HEK293 (cell line): ENCODE results near the gene CCDC24.

ENCODE experiments used
- ZNF26 ChIP-seq: fragments of 450-650 bp; formaldehyde crosslinking; IDR thresholded peaks from 2 replicates; pipeline ENCODE4 v1.5.1; 2016; ENCODE audit warnings: missing biosample characterization, missing genetic modification characterization
- ZNF510 ChIP-seq: fragments of 450-650 bp; formaldehyde crosslinking; IDR thresholded peaks from 2 replicates; pipeline ENCODE4 v1.5.1; 2018; ENCODE audit warnings: mild to moderate bottlenecking, missing genetic modification characterization, missing biosample characterization; ENCODE audit not compliant: insufficient replicate concordance

GRCh38 chr1:43978551-43979260 lies 12.7 kb upstream of the CCDC24 start, which contains the start of gene B4GALT2:
- TF ChIP-seq ZNF510 (tag by site-specific recombination) (no peak), ZNF26 (tag by site-specific recombination) (no peak)
